GM18519 (cell line): Measurements from ENCODE around the gene LIMD2.
"Not testable (repeated sequence)": the region's sequence is repeated elsewhere in the genome, so short reads cannot be mapped to it uniquely, and the experiment has no call there.

ENCODE experiments used
- ATAC-seq: cut with Tn5 transposase; IDR thresholded peaks from one replicate; pipeline ENCODE4 v1.9.1; 2021; ENCODE audit warnings: mild to moderate bottlenecking, moderate library complexity; ENCODE audit not compliant: unreplicated experiment, low FRiP score

The LIMD2 gene

GRCh38 chr17:63699638-63700527 is at the start of gene LIMD2:
LIMD2 (minus strand) TSS chr17:63700125; CDS start chr17:63699298, 827 bp downstream.
- ATAC-seq = no peak

GRCh38 chr17:63741408-63742173 is 41.7 kb upstream of the LIMD2 start, which contains the start of gene STRADA:
STRADA (minus strand) TSS chr17:63741799; CDS start chr17:63728369, 13,430 bp downstream.
- ATAC-seq = peak; percentile 80

GRCh38 chr17:63741143-63741407 is 41.1 kb upstream of the LIMD2 start:
- ATAC-seq = no peak

DNA sequence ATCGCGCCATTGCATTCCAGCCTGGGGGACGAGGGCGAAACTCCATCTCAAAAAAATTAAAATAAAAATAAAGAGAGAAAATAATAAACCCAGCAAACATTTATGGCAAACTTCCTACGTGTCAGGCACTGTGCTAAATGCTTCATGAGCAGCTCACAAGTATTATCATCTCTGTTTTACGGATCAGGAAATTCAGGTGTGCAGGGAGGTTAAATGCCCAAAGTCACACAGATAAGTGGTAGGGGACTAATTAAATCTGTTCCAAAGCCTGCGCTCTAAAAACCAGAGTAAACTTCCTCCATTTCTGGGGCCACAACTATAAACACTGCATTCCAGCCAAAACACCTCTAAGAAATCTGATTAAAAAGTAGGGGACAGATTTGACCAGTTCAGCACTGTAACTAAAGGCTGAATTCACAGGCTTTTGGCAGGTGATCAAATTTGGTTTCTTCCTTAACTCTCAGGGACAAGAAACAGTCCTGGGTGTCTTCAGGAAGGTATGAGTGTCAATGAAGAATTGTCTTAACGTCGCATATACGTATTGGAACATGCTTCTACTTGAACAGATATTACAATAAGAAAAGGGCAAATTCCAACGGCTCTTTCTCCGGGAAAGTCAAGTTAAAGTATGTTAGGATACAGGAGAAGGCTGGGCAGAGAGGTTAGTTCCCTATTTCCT is 40.7 kb upstream of the LIMD2 start:
- ATAC-seq = no peak

DNA sequence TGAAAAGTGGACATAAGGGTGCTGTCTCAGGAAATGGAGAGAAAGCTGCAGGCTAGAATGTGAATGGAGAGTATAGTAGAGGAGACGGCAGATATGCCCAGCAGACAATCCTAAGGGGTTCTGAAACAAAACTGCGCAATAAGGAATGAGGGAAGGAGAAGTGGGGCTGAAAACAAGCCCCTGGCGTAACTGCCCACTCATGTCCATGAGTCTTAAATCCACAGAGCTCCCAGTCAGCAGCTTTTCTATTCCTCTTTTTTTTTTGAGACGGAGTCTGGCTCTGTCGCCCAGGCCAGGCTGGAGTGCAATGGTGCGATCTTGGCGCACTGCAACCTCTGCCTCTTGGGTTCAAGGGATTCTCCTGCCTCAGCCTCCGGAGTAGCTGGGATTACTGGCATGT is 35.8 kb upstream of the LIMD2 start:
- ATAC-seq = no peak

- ATAC-seq = no peak
These were observed 22.5 kb upstream of the LIMD2 start for GRCh38 chr17:63722403-63722802.

GRCh38 chr17:63720194-63720593 is 20.3 kb upstream of the LIMD2 start:
- not testable (repeated sequence) for ATAC-seq

- ATAC-seq = no peak
These were observed 19.1 kb upstream of the LIMD2 start for GRCh38 chr17:63718988-63719387.

GRCh38 chr17:63716426-63716825 is 16.5 kb upstream of the LIMD2 start:
- ATAC-seq = no peak

GRCh38 chr17:63714550-63715277 is 14.8 kb upstream of the LIMD2 start:
- no peak for ATAC-seq

GRCh38 chr17:63709110-63709509 is 9.2 kb upstream of the LIMD2 start:
- ATAC-seq = no peak

DNA sequence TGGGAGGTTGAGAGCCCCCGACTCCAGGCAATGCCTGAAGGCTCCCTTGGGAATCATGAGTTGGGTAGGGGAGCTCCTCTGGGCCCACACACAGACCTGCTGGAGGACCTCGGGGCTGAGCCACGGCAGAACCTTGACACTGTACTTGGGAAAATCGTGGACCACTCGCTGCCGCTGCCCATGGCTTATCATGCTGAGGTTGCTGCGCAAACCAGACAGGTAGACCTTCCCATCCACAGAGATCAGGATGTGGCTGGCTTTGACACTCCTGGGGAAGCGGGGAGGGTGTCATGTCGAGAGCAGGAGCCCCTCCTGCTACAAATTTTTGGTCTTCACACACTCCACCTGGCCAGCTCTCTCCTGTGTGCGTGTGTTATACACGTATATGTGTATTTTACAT is 7.2 kb upstream of the LIMD2 start:
- ATAC-seq = no peak

DNA sequence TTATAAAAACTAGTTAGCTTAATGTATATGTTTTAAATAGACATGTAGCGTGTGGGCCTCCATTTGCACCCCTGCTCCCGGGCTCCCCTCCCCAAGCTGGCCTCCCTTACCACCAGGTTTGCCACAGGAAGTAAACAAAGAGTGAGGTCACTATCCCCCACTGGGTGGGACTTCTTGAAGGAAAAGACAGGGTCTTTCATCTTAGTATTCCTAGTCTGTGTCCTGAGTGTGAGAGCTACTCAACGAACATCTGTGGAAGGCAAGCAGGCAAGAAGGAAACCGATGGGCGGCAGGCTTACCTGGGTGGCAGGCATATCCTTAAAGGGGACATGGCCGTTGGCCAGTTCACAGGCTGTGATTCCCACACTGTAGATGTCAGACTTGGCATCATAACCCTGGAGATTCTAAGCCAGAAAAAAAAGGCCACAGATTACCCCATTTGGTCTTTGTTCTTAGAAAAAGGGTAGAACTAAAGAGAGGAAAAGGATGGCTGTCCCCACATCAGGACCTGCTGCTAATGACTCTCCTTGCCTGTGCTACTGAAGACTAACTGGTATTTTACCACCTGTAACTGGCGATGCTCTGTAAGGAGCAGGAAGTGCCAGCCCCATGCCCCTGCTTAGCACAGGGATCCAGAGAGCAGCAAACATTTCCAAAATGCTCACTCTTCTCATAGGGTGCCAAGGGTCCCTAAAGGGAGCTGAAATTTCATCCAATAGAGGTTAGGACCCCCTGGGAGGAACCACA is 6.6 kb upstream of the LIMD2 start:
- ATAC-seq = no peak

DNA sequence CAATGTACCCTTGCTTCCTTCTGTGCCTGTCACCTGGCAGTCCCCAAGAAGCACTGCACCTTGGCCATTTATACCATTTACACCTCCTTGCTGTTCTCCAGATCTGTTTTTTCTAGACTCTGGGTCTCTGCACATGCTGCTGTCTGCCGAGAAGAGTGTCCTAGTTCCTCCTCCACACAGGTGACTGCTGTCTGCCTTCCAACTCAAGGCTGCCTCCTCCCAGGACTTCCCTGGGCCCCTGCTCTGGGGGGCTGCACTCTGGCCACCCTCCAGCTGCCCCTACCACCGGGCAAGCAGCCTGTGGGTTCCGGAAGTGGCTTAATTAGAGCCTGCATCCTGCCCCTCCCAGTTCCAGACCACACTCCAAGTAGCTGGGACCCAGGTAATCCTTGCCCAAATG is 5.7 kb upstream of the LIMD2 start:
- ATAC-seq = no peak

- no peak for ATAC-seq
These were observed 4.9 kb upstream of the LIMD2 start for GRCh38 chr17:63704836-63705235.

DNA sequence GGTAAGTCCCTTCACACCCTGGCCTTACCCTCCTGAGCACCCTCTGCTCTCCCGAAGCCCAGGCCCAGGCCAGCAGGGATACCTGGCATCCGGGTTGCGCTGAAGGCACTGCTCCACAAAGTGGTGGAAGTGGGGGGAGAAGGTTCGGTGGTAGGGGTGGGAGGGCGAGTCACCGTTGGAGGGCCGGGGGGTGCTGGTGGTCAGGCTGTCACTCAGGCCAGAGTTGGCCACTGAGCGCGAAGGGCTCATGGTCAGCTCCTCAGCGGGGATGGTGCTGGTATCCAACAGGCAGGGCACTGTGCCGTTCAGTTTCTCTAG is 4.3 kb upstream of the LIMD2 start:
- no peak for ATAC-seq

GRCh38 chr17:63703556-63704258 is 3.8 kb upstream of the LIMD2 start:
- ATAC-seq = no peak

- no peak for ATAC-seq
These were observed 3.1 kb upstream of the LIMD2 start for GRCh38 chr17:63703029-63703428.

- no peak for ATAC-seq
These were observed 2.7 kb upstream of the LIMD2 start for GRCh38 chr17:63702721-63703015.
